GM23338 (cell line): Measurements from ENCODE around the gene CACNA2D1. TPM values are rescaled to one million over a fixed set of nuclear protein-coding genes. Genes with fewer than 3 reads are reported as not detected.
A peak's percentile ranks its signal among the peaks of the same experiment; 100 is the strongest.

Source experiments
- ATAC-seq: fragments of 200-7000 bp; cut with Tn5 transposase; 3 replicates; pipeline ENCODE4 v1.9.1; 2020
- DNase-seq: peaks from one replicate; pipeline ENCODE4 v3.0.0-alpha.2; 2015; ENCODE audit warnings: low spot score
- H2AFZ ChIP-seq: fragments of 200-600 bp; sonication (generic); 2 replicates; pipeline ENCODE4 v1.8.0; 2016; ENCODE audit warnings: antibody characterized with exemption, mild to moderate bottlenecking, moderate library complexity
- H3F3A ChIP-seq: fragments of 200-600 bp; sonication (generic); replicated peaks from 2 replicates; pipeline ENCODE4 v1.8.0; 2017; ENCODE audit warnings: antibody characterized with exemption, mixed run types, low read depth
- H3K27ac ChIP-seq: fragments of 200-600 bp; sonication (generic); 2 replicates; pipeline ENCODE4 v1.6.1; 2016; ENCODE audit warnings: low read depth
- H3K27me3 ChIP-seq: fragments of 200-600 bp; sonication (generic); 2 replicates; pipeline ENCODE4 v1.8.0; 2016; ENCODE audit warnings: mild to moderate bottlenecking, mixed run types, moderate library complexity; ENCODE audit not compliant: insufficient read depth
- H3K36me3 ChIP-seq: fragments of 200-600 bp; sonication (generic); 2 replicates; pipeline ENCODE4 v1.8.0; 2016; ENCODE audit warnings: mild to moderate bottlenecking; ENCODE audit not compliant: insufficient read depth
- H3K4me1 ChIP-seq: fragments of 200-600 bp; sonication (generic); 2 replicates; pipeline ENCODE4 v1.8.0; 2016; ENCODE audit warnings: mild to moderate bottlenecking, moderate library complexity; ENCODE audit not compliant: insufficient read depth
- H3K4me2 ChIP-seq: fragments of 200-600 bp; sonication (generic); 2 replicates; pipeline ENCODE4 v1.7.1; 2017; ENCODE audit warnings: mixed run types
- H3K4me3 ChIP-seq: fragments of 200-600 bp; sonication (generic); 2 replicates; pipeline ENCODE4 v1.6.1; 2016; ENCODE audit warnings: mixed run types
- H3K79me2 ChIP-seq: fragments of 200-600 bp; sonication (generic); replicated peaks from 2 replicates; pipeline ENCODE4 v1.8.0; 2017; ENCODE audit warnings: mild to moderate bottlenecking; ENCODE audit not compliant: insufficient read depth
- H3K9me2 ChIP-seq: fragments of 200-600 bp; sonication (generic); 2 replicates; pipeline ENCODE4 v1.8.0; 2017; ENCODE audit not compliant: insufficient read depth
- H4K20me1 ChIP-seq: fragments of 200-600 bp; sonication (generic); replicated peaks from 2 replicates; pipeline ENCODE4 v1.8.0; 2017; ENCODE audit warnings: mild to moderate bottlenecking; ENCODE audit not compliant: insufficient read depth
- H3K27ac Mint-ChIP-seq: 2 replicates; pipeline ENCODE4 v1.8.0; 2020; ENCODE audit warnings: inconsistent platforms, mild to moderate bottlenecking, moderate library complexity, mixed read lengths
- H3K27me3 Mint-ChIP-seq: 3 replicates; pipeline ENCODE4 v1.8.0; 2022; ENCODE audit warnings: low read depth, mild to moderate bottlenecking, moderate library complexity, mixed read lengths, inconsistent platforms; ENCODE audit not compliant: insufficient read depth, poor library complexity
- H3K36me3 Mint-ChIP-seq: 3 replicates; pipeline ENCODE4 v1.8.0; 2021; ENCODE audit warnings: low read depth, mild to moderate bottlenecking, inconsistent platforms, moderate library complexity, mixed read lengths
- H3K4me1 Mint-ChIP-seq: 3 replicates; pipeline ENCODE4 v1.8.0; 2020; ENCODE audit warnings: mild to moderate bottlenecking, inconsistent platforms, mixed read lengths
- H3K4me3 Mint-ChIP-seq: 3 replicates; pipeline ENCODE4 v1.8.0; 2021; ENCODE audit warnings: moderate library complexity, mild to moderate bottlenecking, inconsistent platforms, mixed read lengths
- H3K9me3 Mint-ChIP-seq: 3 replicates; pipeline ENCODE4 v1.8.0; 2020; ENCODE audit warnings: moderate library complexity, mild to moderate bottlenecking, inconsistent platforms, mixed read lengths
- CREB1 ChIP-seq: fragments of 250-450 bp; sonication (Bioruptor Pico); IDR thresholded peaks from 2 replicates; pipeline ENCODE4 v1.5.0; 2020; ENCODE audit warnings: low read depth, mild to moderate bottlenecking, moderate library complexity
- ETS1 ChIP-seq: IDR thresholded peaks from 2 replicates; pipeline ENCODE4 v1.6.1; 2016; ENCODE audit warnings: antibody characterized with exemption
- EZH2 ChIP-seq: fragments of 200-600 bp; sonication (generic); IDR thresholded peaks from one replicate; pipeline ENCODE4 v1.8.0; 2017; ENCODE audit warnings: antibody characterized with exemption, mild to moderate bottlenecking, low read depth; ENCODE audit not compliant: unreplicated experiment
- EZH2phosphoT487 ChIP-seq: fragments of 200-600 bp; sonication (generic); IDR thresholded peaks from one replicate; pipeline ENCODE4 v1.8.1; 2018; ENCODE audit warnings: antibody characterized with exemption; ENCODE audit not compliant: unreplicated experiment
- JUNB ChIP-seq: IDR thresholded peaks from one replicate; pipeline ENCODE4 v1.6.1; 2016; ENCODE audit warnings: antibody characterized with exemption; ENCODE audit not compliant: unreplicated experiment
- NANOG ChIP-seq: IDR thresholded peaks from 2 replicates; pipeline ENCODE4 v1.6.1; 2016; ENCODE audit warnings: antibody characterized with exemption, borderline replicate concordance
- REST ChIP-seq: IDR thresholded peaks from one replicate; pipeline ENCODE4 v1.6.1; 2018; ENCODE audit warnings: antibody characterized with exemption; ENCODE audit not compliant: unreplicated experiment
- STAT1 ChIP-seq: IDR thresholded peaks from one replicate; pipeline ENCODE4 v1.6.1; 2016; ENCODE audit warnings: antibody characterized with exemption; ENCODE audit not compliant: unreplicated experiment
- ZNF114 ChIP-seq: fragments of 250-450 bp; sonication (Bioruptor Pico); IDR thresholded peaks from 2 replicates; pipeline ENCODE4 v1.5.0; 2020; ENCODE audit warnings: mild to moderate bottlenecking, moderate library complexity
- ZNF331 ChIP-seq: fragments of 250-450 bp; sonication (Bioruptor Pico); IDR thresholded peaks from 2 replicates; pipeline ENCODE4 v1.5.0; 2020; ENCODE audit warnings: low read depth, mild to moderate bottlenecking, moderate library complexity
- polyA plus RNA-seq: library from polyadenylated mRNA; unstranded; fragments of >200 nt; fragmentation: Nextera tagmentation; extraction: Ambion mirVana; gene quantifications from 2 replicates; pipeline ENCODE4 v1.2.1, GENCODE V29; 2016
- total RNA-seq: library from RNA; depleted of rRNA; stranded (reverse); fragments of >200 nt; shearing (Covaris generic); gene quantifications from 2 replicates; pipeline ENCODE4 v1.2.3, GENCODE V29; 2014
- TF ChIP-seq, protein P1 (sequence below), 2 experiments: fragments of 200-600 bp in 1 of 2; sonication (generic) in 1 of 2; conservative IDR thresholded peaks; 2 replicates each; pipeline versions ENCODE4 v1.5.1 to v1.6.1; 2016 to 2017; ENCODE audit warnings: antibody characterized with exemption in 2 of 2, low read depth in 2 of 2, mild to moderate bottlenecking in 2 of 2, moderate library complexity in 1 of 2

Gene CACNA2D1
- total and polyA plus RNA-seq, 2 experiments from 2014 or later: 7.0 to 20.4 TPM

GRCh38 chr7:82319674-82320118 is 123.9 kb downstream of the CACNA2D1 start:
- Mint-ChIP-seq H3K4me1 (peaks cover 29% of the 10 kb centered on the region), H3K9me3 (0 out of 3 replicates have a peak, but pooled peaks cover 4% of the 10 kb centered on the region), H3K27ac (no peak overlapping the region), H3K27me3 (no peaks in the 10 kb centered on the region), H3K36me3 (peaks cover 3% of the 10 kb centered on the region; the same call in 1 of the 3 replicates), H3K4me3 (no peak overlapping the region)
- Histone ChIP-seq H3F3A (no peaks in the 10 kb centered on the region), H4K20me1 (no peaks in the 10 kb centered on the region), H3K27me3 (no peaks in the 10 kb centered on the region), H3K4me2 (no peak overlapping the region), H2AFZ (no peak overlapping the region), H3K4me1 (peaks cover 22% of the 10 kb centered on the region), H3K4me3 (no peak overlapping the region), H3K27ac (no peak overlapping the region), H3K36me3 (no peaks in the 10 kb centered on the region), H3K9me2 (no peaks in the 10 kb centered on the region), H3K79me2 (no peaks in the 10 kb centered on the region)
- ATAC-seq (peak; percentile 38; the same call in 2 of the 3 replicates), DNase-seq (no peak)
- no peak for TF ChIP-seq CREB1
- TF ChIP-seq REST: no peak
- no peak for TF ChIP-seq ETS1
- TF ChIP-seq, protein P1, sequence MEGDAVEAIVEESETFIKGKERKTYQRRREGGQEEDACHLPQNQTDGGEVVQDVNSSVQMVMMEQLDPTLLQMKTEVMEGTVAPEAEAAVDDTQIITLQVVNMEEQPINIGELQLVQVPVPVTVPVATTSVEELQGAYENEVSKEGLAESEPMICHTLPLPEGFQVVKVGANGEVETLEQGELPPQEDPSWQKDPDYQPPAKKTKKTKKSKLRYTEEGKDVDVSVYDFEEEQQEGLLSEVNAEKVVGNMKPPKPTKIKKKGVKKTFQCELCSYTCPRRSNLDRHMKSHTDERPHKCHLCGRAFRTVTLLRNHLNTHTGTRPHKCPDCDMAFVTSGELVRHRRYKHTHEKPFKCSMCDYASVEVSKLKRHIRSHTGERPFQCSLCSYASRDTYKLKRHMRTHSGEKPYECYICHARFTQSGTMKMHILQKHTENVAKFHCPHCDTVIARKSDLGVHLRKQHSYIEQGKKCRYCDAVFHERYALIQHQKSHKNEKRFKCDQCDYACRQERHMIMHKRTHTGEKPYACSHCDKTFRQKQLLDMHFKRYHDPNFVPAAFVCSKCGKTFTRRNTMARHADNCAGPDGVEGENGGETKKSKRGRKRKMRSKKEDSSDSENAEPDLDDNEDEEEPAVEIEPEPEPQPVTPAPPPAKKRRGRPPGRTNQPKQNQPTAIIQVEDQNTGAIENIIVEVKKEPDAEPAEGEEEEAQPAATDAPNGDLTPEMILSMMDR (conservative IDR thresholded peaks at IDR 0.05; ENCODE audit: low read depth in 2 of 2): no peak
- no peak for TF ChIP-seq JUNB

DNA sequence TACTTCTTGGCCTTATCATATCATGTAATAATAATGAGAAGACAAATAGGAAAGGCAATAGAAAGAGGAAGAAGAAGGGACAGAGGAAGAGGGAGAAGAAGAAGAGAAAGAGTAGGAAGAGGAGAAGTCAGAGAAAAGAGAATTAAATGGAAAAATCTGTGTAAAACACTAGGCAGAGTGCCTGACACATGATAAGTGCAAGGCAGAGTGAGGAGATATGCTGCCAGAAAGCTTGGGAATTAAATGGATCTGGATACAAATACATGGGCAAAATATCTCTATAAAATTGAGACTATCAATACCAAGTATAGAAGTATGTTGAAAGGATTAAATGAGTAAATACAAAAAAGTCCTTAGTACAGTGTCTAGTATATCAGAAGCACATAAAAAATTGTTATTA is 124.8 kb downstream of the CACNA2D1 start:
- H3F3A ChIP-seq: no peaks in the 10 kb centered on the region
- no peaks in the 10 kb centered on the region for H3K79me2 ChIP-seq
- no peaks in the 10 kb centered on the region for H3K9me2 ChIP-seq
- no peaks in the 10 kb centered on the region for H3K36me3 ChIP-seq
- H3K4me2 ChIP-seq: no peak overlapping the region
- no peak for DNase-seq
- H3K4me1 Mint-ChIP-seq: peaks cover 33% of the 10 kb centered on the region
- no peak overlapping the region for H3K27ac ChIP-seq
- H3K4me3 Mint-ChIP-seq: no peak overlapping the region
- H3K4me3 ChIP-seq: no peak overlapping the region
- H4K20me1 ChIP-seq: no peaks in the 10 kb centered on the region
- H3K27me3 ChIP-seq: no peaks in the 10 kb centered on the region
- H3K27me3 Mint-ChIP-seq: no peaks in the 10 kb centered on the region
- H3K4me1 ChIP-seq: peaks cover 30% of the 10 kb centered on the region
- no peak overlapping the region for H3K27ac Mint-ChIP-seq
- 0 out of 3 replicates have a peak, but pooled peaks cover 4% of the 10 kb centered on the region for H3K9me3 Mint-ChIP-seq
- no peak overlapping the region for H2AFZ ChIP-seq
- H3K36me3 Mint-ChIP-seq: peaks cover 3% of the 10 kb centered on the region; the same call in 1 of the 3 replicates
- no peak for ATAC-seq
- TF ChIP-seq EZH2 (no peak), NANOG (no peak), JUNB (no peak), STAT1 (no peak), ZNF114 (CRISPR knock-in tag) (no peak), CREB1 (no peak), ETS1 (no peak), ZNF331 (CRISPR knock-in tag) (no peak), EZH2phosphoT487 (no peak)
- TF ChIP-seq, protein P1 (conservative IDR thresholded peaks at IDR 0.05; ENCODE audit: low read depth in 2 of 2): no peak
